Neural cell (in vitro differentiated cells): ENCODE measurements around the gene CLBA1. TPM values are rescaled to one million over a fixed set of nuclear protein-coding genes. Genes with fewer than 3 reads are reported as not detected.

ENCODE experiments used
- H2AFZ ChIP-seq: fragments of 200-600, 300-800 bp; sonication (generic), shearing (Covaris generic); 2 replicates; pipeline ENCODE4 v1.6.0; 2014; ENCODE audit warnings: low read depth, mild to moderate bottlenecking, antibody characterized with exemption, low read length, moderate library complexity
- H3F3A ChIP-seq: fragments of 200-600 bp; shearing (Covaris generic); 2 replicates; pipeline ENCODE4 v1.6.1; 2016; ENCODE audit warnings: mild to moderate bottlenecking, moderate library complexity, mixed read lengths, antibody characterized with exemption, low read length; ENCODE audit not compliant: insufficient read depth, poor library complexity, severe bottlenecking
- H3K27ac ChIP-seq: fragments of 200-600, 300-800 bp; sonication (generic), shearing (Covaris generic); 2 replicates; pipeline ENCODE4 v1.5.1; 2014; ENCODE audit warnings: mild to moderate bottlenecking, low read length, moderate library complexity
- H3K27me3 ChIP-seq: fragments of 300-800, 200-600 bp; sonication (generic), shearing (Covaris generic); 2 replicates; pipeline ENCODE4 v1.6.0; 2014; ENCODE audit warnings: mild to moderate bottlenecking, low read depth, low read length, moderate library complexity; ENCODE audit not compliant: insufficient read depth
- H3K36me3 ChIP-seq: fragments of 300-800, 200-600 bp; sonication (generic), shearing (Covaris generic); 2 replicates; pipeline ENCODE4 v1.5.1; 2014; ENCODE audit warnings: mild to moderate bottlenecking, antibody characterized with exemption, low read length, moderate library complexity; ENCODE audit not compliant: insufficient read depth
- H3K4me2 ChIP-seq: fragments of 300-800, 200-600 bp; sonication (generic), shearing (Covaris generic); 2 replicates; pipeline ENCODE4 v1.6.0; 2014; ENCODE audit warnings: mild to moderate bottlenecking, low read length
- H3K4me3 ChIP-seq: fragments of 300-800, 200-600 bp; sonication (generic), shearing (Covaris generic); 2 replicates; pipeline ENCODE4 v1.5.1; 2014; ENCODE audit warnings: mild to moderate bottlenecking, low read length, moderate library complexity
- H3K79me2 ChIP-seq: fragments of 200-600 bp; shearing (Covaris generic); replicated peaks from 2 replicates; pipeline ENCODE4 v1.6.0; 2014; ENCODE audit warnings: mild to moderate bottlenecking, low read length, moderate library complexity; ENCODE audit not compliant: insufficient read depth
- H3K9ac ChIP-seq: fragments of 300-800, 200-600 bp; sonication (generic), shearing (Covaris generic); 2 replicates; pipeline ENCODE4 v1.6.1; 2016; ENCODE audit warnings: mild to moderate bottlenecking, low read length, mixed read lengths
- H3K9me2 ChIP-seq: fragments of 200-600 bp; shearing (Covaris generic); 2 replicates; pipeline ENCODE4 v1.6.1; 2016; ENCODE audit warnings: mild to moderate bottlenecking, low read length, mixed read lengths; ENCODE audit not compliant: insufficient read depth
- H3K9me3 ChIP-seq: fragments of 200-600, 300-800 bp; sonication (generic), shearing (Covaris generic); 2 replicates; pipeline ENCODE4 v1.6.1; 2016; ENCODE audit warnings: mild to moderate bottlenecking, mixed run types, low read length, moderate library complexity, mixed read lengths
- H4K20me1 ChIP-seq: fragments of 200-600 bp; shearing (Covaris generic); 2 replicates; pipeline ENCODE4 v1.6.1; 2016; ENCODE audit warnings: mild to moderate bottlenecking, mixed run types; ENCODE audit not compliant: insufficient read depth
- CTCF ChIP-seq: fragments of 450-650 bp; IDR thresholded peaks from 2 replicates; pipeline ENCODE4 v1.5.1; 2014; ENCODE audit warnings: antibody characterized with exemption, mild to moderate bottlenecking, moderate library complexity; ENCODE audit not compliant: poor library complexity, severe bottlenecking
- EP300 ChIP-seq: fragments of 450-650 bp; conservative IDR thresholded peaks from 2 replicates; pipeline ENCODE4 v1.6.1; 2014; ENCODE audit warnings: antibody characterized with exemption, mild to moderate bottlenecking, moderate library complexity; ENCODE audit not compliant: poor library complexity, severe bottlenecking
- EZH2 ChIP-seq: fragments of 200-600, 300-800 bp; shearing (Covaris generic), sonication (generic); IDR thresholded peaks from 2 replicates; pipeline ENCODE4 v1.6.1; 2014; ENCODE audit warnings: antibody characterized with exemption, low read length, borderline replicate concordance, mild to moderate bottlenecking; ENCODE audit not compliant: insufficient read depth, poor library complexity, severe bottlenecking
- MXI1 ChIP-seq: fragments of 450-650 bp; conservative IDR thresholded peaks from 2 replicates; pipeline ENCODE4 v1.6.1; 2014; ENCODE audit warnings: antibody characterized with exemption, mild to moderate bottlenecking; ENCODE audit not compliant: poor library complexity, severe bottlenecking
- POLR2AphosphoS5 ChIP-seq: IDR thresholded peaks from 2 replicates; pipeline ENCODE4 v1.6.1; 2012
- RAD21 ChIP-seq: fragments of 450-650 bp; conservative IDR thresholded peaks from 2 replicates; pipeline ENCODE4 v1.6.1; 2014; ENCODE audit warnings: antibody characterized with exemption, mild to moderate bottlenecking, moderate library complexity
- REST ChIP-seq: IDR thresholded peaks from 2 replicates; pipeline ENCODE4 v1.6.1; 2012; ENCODE audit warnings: borderline replicate concordance
- SMC3 ChIP-seq: fragments of 450-650 bp; conservative IDR thresholded peaks from 2 replicates; pipeline ENCODE4 v1.6.1; 2014; ENCODE audit warnings: antibody characterized with exemption, mild to moderate bottlenecking, moderate library complexity; ENCODE audit not compliant: poor library complexity
- TAF1 ChIP-seq: IDR thresholded peaks from 2 replicates; pipeline ENCODE4 v1.6.1; 2012; ENCODE audit warnings: low read depth
- polyA minus RNA-seq: library from RNA; depleted of rRNA, polyadenylated mRNA; stranded (reverse); fragments of >200 nt; gene quantifications from 2 replicates; pipeline ENCODE4 v1.2.3, GENCODE V29; 2014
- polyA plus RNA-seq: library from polyadenylated mRNA; depleted of rRNA; stranded (reverse); fragments of >200 nt; gene quantifications from 2 replicates; pipeline ENCODE4 v1.2.3, GENCODE V29; 2014

The CLBA1 gene
- polyA plus RNA-seq = 27.8 and 28.6 TPM in 2 replicates
- 14.2 and 23.6 TPM in 2 replicates for polyA minus RNA-seq

GRCh38 chr14:104985675-104986486 is at the start of gene CLBA1:
Gene CLBA1 (plus strand): TSS chr14:104985788. CDS start chr14:104986432, 644 bp downstream.
- no peaks in the 10 kb centered on the region for H3K79me2 ChIP-seq
- no peaks in the 10 kb centered on the region for H3K27me3 ChIP-seq
- H3K9ac ChIP-seq = peak within 1 kb of the TSS; percentile 80
- peak within 1 kb of the TSS; percentile 59 for H3K4me2 ChIP-seq
- no peaks in the 10 kb centered on the region for H3K9me2 ChIP-seq
- H3F3A ChIP-seq = no peaks in the 10 kb centered on the region
- peak within 1 kb of the TSS; percentile 40 for H2AFZ ChIP-seq
- H3K36me3 ChIP-seq = no peaks in the 10 kb centered on the region
- no peaks in the 10 kb centered on the region for H4K20me1 ChIP-seq
- no peaks in the 10 kb centered on the region for H3K9me3 ChIP-seq
- TF ChIP-seq CTCF (peak; percentile 18), EP300 (no peak), REST (no peak), RAD21 (peak; percentile 37), POLR2AphosphoS5 (peak; percentile 87), MXI1 (peak; percentile 91)
- H3K27ac ChIP-seq = peak within 1 kb of the TSS; percentile 52
- peak within 1 kb of the TSS; percentile 95 for H3K4me3 ChIP-seq

- no peak overlapping the region for H3K27ac ChIP-seq
- H3K4me2 ChIP-seq = no peak overlapping the region
- TF ChIP-seq EZH2 (no peak), RAD21 (no peak), EP300 (no peak), SMC3 (no peak), POLR2AphosphoS5 (no peak), TAF1 (no peak), CTCF (no peak), REST (no peak), MXI1 (no peak)
- H3K9me3 ChIP-seq = no peaks in the 10 kb centered on the region
- no peaks in the 10 kb centered on the region for H3K9me2 ChIP-seq
- H3F3A ChIP-seq = no peaks in the 10 kb centered on the region
- H3K79me2 ChIP-seq = no peaks in the 10 kb centered on the region
- H4K20me1 ChIP-seq = no peaks in the 10 kb centered on the region
- H2AFZ ChIP-seq = no peak overlapping the region
- H3K9ac ChIP-seq = no peak overlapping the region
- no peaks in the 10 kb centered on the region for H3K36me3 ChIP-seq
- peaks cover 36% of the 10 kb centered on the region for H3K27me3 ChIP-seq
- no peak overlapping the region for H3K4me3 ChIP-seq
These were observed 49.6 kb upstream of the CLBA1 start for GRCh38 chr14:104935955-104936354.
